ENCODE data around the gene OSBPL7.

The OSBPL7 gene

DNA sequence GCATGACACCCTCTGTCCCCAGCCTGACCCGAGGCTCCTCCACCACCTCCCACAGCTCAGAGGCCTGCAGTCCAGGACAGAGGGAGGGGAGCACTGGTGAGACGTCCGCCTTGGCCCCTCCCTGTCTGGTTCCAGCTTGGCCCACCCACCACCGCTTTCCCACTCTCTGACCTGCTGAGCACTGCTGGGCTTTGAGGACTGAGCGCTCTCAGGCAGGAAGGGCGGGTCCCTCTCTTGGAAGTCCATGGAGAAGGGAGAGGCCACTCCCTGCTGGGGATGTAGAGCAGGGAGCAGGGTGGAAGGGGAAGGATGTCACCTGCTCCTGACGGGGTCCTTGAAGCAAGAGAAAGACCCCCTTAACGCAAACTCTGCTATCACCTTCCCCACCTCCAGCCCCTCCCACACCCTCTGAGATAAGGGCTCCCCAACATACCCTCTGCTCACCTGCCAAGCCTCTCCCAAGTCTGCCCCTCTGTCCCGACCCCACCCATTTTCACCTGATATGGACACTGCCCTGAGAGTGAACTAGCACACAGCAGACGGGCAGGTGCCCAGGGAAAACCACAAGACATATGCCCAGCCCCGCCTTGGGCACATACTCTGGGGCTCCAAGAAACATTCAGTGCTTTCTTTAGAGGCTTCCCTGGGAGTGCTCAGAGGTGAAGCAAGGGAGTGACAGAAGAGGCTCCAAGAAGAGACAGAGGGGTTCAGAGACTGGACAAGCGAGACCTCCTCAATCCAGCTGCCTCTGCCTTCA is 1.4 kb downstream of the OSBPL7 start:
- DNase-seq, result no peak

DNA sequence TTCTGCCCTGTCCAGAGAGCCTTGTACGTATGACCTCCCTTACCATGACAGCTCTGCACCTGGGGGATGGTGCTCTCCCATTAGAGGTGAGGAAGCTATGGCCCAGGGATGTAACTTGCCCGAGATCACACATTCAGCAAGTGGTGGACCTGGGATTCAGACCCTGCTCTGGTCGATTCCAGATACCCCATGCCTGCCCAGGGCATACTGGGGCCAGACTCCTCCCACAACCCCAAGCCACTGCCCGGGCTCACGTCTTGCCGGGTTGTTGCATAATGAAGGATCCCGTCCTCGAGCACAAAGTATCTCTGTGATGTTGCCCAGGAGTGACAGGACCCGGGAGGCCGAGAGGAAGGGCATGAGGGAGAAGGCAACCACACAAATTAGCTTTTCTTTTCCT is 2.1 kb downstream of the OSBPL7 start:
- DNase-seq, result no peak

DNA sequence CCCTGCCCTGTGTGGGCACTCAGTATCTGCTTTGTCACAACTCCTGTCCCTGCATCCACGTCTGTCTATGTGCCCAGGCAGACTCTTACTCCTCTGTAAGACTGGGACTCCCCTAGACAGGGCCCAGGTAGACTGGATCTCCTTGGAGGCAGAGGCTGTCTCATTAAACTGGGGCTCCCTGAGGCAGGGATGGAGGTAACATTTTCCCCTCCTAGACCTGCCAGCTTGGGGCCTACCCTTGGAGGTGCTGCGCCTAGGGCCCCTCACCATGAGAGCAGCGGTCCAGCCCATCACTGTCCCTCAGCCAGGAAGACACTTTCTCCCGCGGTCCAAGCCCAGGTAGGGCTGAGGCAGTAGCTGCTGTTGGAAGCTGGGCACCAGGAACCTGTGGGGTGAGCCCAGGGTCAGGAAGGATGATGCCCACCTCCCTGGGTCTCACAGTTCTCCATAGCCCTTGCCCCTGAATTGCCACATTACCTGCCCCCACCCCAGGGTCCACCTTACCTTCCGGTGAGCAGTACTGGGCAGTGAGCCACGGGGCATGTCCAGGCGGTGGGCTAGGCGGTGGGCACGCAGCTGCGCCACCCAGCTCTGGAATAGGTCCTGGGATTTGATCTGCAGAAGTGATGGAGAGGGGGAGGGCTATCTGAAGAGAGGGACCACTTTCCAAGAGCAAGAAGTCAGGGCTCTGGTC is 3.4 kb downstream of the OSBPL7 start:
- no peak for DNase-seq

DNA sequence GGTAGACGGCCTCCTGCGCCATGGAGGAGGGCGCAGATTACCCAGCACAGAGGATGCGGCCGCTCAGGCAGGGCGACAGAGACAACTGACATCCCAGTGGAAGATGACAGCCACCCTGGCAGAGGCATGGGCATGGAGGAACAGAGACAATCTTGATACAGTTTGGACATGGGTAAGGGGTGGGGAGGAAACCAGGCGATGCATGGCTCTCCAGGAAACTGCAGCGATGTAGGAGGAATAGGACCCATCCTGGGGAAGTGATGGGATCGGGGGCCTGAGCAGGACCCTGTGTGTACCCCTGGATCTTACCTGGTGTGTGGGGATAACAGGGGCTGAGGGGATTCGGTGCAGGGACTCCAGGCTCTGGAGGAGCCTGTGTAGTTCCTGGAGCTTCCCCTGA is 4.6 kb downstream of the OSBPL7 start:
- no peak for DNase-seq

DNA sequence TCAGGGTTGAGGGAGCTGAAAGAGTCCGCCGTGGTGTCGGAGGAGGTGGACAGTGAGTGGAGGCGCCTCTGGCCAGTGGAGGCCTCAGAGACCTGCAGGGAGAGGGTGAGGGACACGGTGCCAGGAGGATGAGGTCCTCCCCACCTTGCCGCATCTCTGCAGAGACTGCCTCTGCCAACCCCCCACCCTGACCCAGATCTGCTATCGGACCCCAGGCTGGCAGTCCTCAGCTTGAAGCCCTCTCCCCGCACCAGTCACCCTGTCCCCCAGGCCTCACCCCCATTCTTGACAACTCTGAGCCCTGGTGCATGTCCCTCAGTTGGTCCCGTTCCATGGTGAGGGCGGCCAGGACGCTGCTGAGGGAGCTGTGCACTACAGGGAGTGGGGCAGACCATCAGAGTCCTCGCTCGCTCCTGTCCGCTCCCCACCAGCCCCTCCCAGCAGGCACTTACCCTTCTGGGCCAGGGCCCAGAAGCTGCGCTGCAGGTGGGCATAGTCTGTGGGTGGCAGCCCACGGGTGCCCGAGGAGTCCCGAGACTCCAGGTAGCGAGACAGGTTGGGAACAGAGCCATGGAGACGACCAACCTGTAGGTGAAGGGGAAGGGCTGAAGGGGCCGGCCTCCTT is 5.4 kb downstream of the OSBPL7 start:
- DNase-seq, result no peak

DNA sequence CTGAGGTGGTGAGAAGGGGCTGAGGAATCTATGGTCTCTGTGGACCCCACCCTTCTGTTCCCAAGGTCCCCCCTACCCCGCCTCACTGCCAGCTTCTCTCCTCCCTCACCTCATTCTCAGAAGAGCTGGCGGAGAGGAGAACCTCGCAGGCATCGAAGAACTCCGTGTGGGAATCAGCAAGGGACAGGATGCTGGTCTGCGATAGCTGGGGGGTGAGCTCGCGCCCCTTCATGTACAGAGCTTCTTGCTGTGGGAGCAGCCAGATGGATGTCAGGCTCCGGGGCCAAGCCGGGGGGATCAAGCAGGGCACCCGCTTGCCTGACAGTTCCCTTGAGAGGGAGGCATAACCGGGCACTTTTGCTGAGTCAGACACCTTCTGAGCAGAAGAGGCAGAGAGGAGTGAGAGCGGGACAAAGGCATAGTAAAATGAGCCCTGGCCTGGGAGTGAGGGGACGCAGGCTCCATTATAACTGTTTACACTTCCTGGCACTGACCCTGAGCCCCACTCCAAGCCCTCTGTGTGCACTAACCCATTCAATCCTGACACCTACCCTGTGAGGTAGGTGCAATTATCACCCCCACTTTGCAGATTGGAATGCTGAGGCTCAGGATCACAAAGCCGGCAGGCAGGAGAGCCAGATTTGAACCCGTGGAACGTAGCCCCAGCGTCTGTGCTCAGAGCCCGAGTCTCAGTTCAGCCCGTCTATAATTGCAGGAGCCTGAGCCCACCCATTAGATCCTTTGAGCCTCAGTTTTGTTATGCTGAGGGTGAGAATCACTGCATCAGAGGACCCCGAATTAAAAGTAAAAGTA is 6.3 kb downstream of the OSBPL7 start:
- DNase-seq, result no peak

DNA sequence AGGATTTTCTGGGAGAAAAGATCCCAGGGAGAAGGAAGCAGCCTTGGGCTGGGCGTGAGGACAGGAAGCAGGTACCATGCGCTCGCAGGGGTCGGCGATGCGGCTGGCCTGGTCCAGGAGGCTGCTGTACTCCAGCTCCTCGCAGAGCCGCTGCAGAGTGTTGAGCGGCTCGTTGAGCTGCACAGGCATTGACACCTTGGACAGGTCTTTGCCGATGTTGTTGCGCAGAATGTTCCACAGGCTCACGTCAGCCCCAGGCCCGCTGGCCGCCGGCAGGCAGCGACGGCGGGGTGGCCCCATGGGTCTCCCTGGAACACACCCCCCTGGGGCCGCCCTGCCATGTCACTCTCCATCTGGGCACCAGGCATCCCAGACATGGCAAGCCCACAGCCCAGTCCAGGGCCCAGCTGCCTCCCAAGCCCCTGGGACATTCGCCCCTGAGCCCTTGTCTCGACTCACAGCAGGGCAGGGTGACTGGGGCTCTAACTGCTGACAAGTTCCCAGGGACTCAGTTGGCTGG is 8.0 kb downstream of the OSBPL7 start:
- no peak for DNase-seq

DNA sequence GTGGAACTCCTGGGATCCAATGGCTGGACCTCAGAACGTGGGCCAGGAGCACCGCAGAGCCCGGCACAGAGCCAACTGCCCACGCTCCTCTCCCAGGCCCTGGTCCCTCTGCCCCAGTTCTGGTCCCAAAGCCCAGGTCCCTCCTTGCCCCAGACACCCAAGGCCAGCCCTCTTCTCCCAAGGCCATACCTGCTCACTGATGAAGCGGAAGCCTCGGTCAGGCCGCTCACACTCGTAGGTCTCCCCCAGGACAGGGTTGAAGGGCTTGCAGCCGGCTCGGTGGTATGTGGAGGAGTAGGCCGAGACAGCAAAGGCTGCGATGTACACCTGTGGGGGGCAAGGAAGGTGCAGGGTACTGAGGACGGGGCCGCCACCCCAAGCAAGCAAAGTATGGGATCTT is 8.5 kb downstream of the OSBPL7 start:
- DNase-seq, result no peak

DNA sequence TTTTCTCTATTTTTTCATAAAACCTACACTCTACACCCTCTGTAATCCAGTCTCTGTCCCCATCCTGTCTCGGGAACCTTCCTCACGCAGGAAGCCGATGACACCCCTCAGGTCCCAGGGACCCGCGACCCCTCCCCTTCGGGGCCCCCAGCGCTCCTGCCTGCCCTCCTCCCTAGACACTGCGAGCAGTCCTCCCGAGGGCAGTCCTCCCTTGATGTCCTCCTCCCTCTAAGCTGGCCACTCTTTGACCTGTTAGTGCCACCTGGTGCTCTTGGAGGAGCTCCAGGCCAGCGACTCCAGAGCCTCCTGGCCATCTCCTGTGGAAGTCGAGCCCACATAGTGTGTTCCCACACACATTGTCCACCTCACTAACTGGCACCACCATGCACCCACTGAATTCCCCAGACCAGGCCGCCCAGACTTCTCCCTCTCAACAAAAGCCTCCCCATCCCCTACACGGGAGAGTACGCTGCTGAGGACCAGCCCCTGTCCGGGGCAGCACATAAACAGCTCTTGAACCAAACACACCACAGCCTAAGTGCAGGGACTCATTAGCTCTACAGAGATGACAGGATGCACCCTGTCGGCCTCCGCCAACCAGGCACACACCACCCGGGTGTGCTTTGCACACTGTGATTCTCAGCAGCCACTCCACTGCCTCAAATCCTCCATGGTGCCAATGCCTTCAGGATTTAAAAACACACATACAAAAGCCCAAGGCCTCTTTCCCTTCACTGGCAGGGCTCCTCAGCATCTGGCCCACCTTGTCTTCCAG is 9.3 kb downstream of the OSBPL7 start:
- DNase-seq, result no peak

DNA sequence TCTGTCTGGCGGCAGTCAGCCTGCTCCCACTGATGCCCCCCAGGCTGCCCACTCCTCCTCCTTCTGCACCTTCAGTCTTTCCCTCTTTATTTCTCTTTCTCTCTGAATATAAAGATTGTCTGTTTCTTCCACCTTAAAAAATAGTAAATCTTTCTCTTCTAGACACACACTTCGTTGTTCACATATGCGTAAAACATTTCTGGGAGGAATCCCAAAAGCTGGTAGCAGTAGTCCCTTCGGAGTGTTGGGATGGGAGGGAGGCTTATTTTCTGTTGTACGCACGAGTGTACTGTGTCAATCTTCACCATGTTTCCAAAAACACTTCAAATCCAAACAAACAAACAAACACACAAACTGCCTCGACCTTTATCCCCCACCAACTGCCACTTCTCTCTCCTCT is 9.9 kb downstream of the OSBPL7 start:
- DNase-seq, result no peak

DNA sequence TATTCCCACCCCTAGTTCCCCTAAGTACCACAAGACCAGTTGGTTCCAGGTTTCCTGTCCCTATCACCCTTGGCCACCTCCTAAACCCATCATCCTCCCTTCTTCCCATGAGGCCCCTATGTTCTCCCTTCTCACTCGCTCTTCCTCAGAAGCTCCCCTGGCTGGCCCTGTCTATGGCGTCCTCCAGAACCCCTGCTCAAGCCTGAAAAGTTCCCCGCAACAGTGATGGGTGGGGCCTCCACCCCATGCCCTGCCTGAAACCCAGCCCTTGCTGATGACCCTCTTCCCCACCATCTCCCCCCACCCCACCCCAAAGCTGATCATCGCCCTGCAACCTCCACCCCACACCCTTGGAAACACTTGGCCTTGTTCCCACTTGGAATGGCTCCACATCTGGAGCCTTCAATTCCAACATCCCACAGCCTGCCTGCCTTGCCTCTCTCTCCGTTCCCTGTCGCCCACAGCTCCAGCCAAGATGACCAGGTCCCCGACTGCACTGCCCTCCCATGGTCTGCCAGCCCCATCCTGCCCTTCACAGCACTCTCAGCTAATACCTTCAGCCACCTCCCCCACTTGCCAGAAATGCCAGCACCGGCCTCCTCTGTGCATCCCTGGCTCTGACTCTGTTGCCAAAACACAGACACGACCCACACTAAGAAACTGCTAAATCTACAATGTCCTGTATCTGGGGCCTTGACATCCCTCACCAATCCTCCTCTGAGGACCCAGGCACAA is 10.5 kb downstream of the OSBPL7 start:
- no peak for DNase-seq

DNA sequence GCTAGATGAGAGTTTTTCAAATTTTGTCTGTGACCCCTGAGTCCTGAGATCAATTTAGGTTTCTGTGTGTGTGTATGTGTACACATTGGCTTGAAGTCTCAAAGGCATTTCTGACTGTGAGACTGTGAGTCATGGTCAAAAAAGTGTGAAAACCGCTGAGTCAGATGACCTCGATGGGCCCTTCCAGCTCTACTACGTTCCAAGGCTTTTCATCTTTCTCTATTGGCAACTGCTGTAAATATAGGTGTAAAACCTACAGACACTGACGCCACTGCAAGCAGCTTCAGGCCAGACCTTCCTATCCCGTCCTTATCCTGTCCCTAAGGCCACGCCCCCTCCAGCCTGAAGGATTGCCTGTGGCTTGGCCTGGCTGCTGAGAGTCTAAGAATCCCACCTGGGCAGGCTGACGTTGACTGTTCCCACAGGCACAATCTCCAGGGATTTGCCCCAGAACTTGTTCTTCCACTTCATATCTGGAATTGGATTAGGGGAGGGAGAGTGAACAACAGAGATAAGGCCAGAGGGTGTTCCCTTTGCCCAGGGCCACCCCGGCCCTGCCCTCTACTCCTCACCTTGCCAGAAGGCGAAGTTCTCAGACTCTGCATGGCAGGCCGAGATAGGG is 11.3 kb downstream of the OSBPL7 start:
- DNase-seq, result no peak

DNA sequence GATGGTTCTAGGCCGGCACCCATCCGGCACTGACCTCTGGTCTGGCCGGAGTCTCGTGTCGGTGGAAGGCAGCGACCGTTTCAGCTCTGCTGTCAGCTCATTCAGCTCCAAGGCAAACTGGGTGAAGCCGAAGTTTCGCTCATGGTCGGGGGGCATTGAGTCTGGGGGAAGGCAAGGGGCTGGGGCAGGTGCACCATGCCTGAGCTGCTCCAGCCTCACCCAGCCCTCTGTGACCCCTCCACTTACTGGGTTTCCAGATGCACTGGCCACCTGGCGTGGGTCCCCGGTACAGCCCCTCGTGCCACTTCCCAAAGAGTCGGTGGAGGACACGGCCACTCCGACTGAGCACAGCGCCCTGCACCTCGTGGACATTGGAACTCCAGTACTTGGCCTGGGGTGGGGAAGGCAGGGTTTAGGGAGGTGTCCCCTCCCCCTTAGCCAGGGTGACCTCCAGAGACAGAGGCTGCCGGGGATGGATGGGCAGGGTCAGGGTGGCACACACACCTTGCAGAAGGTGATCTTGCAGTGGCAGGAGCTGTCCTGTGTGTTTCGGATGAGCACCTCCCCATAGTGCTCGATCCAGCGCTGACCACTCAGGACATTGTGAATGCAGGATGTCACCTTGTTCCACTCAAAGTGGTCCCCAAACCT is 12.6 kb downstream of the OSBPL7 start:
- no peak for DNase-seq

DNA sequence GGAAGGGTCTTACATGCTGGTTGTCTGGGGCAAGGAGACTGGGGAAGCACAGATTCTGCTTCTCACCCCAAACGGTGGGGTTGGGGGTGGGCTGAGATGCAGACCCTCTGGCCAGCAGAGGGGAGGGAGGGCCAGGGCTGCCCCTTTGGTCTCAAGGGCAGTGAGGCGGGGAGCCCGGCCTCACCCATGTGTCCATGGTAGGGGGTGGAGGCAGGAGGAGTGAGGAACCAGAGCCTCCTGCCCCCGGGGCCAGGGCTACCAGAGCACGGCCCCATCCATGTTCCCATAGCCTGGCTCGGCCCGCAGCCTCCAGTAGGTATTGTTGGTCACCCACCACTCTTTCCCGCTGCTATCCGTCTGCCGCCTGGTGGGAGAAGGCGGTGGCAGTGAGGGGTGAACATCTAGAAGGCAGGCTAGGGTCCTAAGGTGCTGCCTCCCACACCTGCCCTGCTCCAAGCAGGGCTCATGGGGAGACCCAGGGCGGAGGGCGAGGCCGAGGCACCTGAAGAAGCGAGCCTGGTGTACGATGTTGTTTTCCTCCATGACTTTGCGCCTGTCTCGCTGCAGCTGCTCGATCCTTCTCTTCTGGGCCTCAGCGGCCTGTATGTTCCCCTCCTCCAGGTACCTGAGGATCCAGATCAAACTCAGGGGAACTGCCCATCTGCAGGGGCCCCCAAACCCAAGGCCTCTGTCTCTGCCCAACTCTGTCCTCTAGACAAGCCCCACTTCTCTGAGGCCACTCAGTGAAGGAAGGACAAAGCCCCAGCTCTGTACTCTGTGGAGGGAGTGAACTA is 13.4 kb downstream of the OSBPL7 start:
- no peak for DNase-seq

DNA sequence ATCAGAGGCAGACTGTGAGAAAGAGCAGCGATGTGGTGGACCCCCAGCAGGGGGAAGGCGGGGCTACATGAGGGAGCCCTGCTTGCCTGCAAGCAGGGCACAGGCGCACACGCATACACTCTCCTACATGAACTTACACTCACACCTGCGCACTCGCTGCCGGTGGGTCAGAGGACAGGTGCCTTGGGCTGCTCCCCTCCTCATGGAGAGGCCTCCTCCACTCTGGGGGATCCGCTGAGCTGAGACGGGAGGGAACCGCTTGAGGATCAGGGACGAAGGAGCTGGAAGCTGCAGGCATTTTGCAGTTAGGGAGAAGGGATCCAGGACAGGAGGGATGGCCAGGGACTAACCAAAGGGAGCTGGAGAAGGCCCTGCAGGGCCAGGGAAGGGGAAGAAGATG is 14.2 kb downstream of the OSBPL7 start:
- DNase-seq, result no peak

DNA sequence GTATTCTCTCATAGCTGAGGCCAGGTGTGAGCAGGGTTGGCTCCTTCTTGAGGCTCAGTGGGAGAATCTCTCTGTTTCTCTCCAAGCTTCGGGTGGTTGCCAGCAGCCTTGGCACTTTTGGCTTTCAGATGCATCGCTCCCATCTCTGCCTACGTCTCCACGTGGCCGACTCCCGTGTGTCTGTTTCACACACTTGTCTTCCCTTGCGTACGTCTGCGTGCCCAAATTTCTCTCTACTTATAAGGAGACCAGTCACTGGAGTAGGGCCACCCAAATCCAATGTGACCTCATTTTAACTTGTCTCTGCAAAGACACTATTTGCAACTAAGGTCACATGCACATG is 14.7 kb downstream of the OSBPL7 start:
- DNase-seq, result no peak

DNA sequence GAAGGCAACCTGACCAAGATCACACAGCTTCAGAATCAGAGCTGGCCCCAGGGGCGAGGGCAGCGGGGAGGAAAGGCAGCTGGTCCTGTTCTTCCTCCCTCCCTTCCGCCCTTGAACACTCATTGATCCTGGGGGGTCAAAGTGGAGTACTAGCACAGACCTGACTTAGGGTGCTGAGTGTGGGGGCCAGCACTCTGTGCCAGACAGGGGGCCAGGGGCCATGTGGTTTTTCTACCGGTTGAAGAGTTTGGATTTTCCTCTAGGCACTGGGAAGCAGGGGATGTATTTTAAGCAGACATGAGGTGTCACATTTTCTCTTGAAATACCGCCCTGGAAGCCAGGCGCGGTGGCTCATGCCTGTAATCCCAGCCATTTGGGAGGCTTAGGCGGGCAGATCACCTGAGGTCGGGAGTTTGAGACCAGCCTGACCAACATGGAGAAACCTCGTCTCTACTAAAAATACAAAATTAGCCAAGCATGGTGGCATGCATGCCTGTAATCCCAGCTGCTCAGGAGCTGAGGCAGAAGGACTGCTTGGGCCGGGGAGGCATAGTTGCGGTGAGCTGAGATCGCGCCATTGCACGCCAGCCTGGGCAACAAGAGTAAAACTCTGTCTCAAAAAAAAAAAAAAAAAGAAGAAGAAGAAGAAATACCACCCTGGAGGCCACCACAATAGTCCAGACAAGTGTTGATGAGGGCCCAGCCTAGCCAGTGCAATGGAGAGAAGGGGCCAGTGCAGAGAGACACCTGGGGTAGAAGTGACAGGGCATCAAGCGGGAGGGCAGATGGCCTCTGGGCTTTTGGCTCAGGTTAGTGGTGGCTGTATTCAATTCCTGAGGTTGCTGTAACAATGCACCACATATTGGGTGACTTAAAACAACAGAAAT is 15.3 kb downstream of the OSBPL7 start:
- DNase-seq, result no peak

DNA sequence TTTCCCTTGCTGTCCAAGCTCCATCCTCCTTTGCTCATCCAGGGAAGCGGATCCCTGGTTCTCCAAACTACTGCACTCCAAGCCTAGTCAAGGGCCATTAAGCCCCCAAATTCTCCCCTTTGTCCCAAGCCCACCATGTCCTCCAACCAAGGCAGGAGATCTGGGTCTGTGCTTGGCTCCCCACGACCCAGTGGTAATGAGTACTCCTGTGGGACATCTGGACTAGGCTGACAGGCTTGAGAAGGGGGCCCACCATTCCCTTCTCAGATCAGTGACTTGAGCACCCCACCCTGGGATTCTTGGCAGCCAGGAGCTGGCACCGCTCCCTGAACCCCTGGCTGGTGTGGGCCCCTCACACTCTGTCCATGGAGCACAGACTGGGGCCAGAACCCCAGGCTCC is 17.1 kb downstream of the OSBPL7 start:
- DNase-seq, result no peak

DNA sequence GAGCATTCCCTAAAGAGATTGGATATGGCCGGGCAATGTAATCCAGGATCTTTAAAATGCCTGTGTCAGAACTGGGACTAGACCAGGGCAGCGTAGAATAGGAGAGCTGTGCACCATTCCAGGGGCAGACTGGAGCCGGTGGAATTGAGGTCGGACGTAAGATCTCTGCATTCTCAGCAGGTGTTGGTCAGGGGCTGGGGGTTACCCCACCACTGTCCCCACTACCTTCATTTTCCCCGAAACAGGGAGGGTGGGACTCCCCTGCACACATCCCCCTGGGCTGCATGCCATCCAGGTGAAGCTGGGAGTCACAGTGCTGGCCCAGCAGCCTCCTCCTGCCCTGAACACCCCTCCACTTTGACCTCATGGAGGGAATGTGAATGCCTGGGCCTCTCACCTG is 17.8 kb downstream of the OSBPL7 start:
- no peak for DNase-seq
